Measurements from ENCODE around the gene TRABD.

- TF ChIP-seq CTCF (IDR thresholded peaks at IDR 0.05) (no peak), POLR2A (IDR thresholded peaks at IDR 0.05; ENCODE audit: low read depth) (no peak), EP300 (IDR thresholded peaks at IDR 0.05) (no peak)
Measured at GRCh38 chr22:50157709-50158375, 27.9 kb upstream of the TRABD start.

Data from esophagus muscularis mucosa (tissue), 4 donors.